GM19240 (cell line): Measurements from ENCODE around the gene JAG2.

Experiments used
- DNase-seq: peaks from one replicate; pipeline ENCODE4 v3.0.0; 2011; ENCODE audit warnings: low spot score; ENCODE audit not compliant: insufficient read length

Gene JAG2

GRCh38 chr14:105139831-105140239, 28.7 kb downstream of the JAG2 start:
- no peak for DNase-seq

DNA sequence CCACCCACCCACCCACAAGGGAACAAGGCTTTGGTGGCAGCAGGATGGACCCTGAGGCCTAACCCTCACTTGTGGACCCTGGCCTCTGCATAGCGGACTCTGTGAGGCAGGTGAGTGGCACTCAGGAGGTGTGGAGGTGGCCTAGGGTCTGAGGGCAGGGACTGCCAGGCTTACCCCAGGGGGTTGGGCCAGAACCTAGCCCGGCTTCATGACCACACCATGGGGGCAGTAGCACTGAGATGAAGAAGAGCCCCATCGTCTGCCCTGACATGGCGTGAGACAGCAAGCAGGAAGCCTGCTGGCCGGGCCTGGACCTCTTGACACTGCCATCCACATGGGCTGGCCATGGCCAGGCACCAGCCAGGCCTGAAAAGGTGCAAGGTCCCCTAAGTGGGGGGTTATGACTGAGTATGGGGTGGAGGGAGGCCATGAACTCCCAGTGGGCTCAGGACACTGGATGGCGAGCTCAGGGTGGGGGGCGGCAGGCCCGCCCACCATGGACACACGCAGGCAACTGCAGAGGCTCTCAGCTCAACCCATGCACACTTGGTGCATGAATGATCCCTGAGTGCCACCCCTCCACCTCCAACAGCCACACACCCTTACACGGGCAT, 29.3 kb downstream of the JAG2 start:
- no peak for DNase-seq

GRCh38 chr14:105138551-105139111, 29.9 kb downstream of the JAG2 start:
- no peak for DNase-seq

GRCh38 chr14:105138021-105138541, 30.5 kb downstream of the JAG2 start:
- no peak for DNase-seq

DNA sequence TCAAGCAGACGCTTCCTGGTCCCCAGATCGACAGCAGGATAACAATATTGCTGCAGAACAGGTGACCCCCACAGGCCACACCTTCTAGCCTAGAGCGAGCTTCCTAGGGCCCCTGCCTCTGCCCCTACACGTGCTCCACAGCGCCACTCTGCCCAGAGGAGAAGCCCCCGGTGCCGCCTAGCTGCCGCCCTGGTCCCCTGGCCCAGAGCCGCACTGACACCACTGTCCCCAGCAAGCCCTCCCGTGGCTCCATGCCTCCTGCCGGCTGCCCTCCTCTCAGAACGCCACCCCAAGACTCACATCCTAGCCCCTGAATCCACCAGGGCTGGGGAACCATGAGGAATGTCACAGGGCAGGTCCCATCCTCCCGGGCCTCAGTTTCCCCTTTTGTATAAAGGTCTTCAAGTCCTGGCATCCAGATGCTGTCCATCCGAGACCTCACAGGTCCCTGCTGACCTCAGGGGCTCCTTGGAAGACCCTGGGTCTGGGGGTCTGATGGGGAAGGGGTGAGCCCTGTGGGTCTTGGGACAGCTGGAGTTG, 31.0 kb downstream of the JAG2 start:
- no peak for DNase-seq

DNA sequence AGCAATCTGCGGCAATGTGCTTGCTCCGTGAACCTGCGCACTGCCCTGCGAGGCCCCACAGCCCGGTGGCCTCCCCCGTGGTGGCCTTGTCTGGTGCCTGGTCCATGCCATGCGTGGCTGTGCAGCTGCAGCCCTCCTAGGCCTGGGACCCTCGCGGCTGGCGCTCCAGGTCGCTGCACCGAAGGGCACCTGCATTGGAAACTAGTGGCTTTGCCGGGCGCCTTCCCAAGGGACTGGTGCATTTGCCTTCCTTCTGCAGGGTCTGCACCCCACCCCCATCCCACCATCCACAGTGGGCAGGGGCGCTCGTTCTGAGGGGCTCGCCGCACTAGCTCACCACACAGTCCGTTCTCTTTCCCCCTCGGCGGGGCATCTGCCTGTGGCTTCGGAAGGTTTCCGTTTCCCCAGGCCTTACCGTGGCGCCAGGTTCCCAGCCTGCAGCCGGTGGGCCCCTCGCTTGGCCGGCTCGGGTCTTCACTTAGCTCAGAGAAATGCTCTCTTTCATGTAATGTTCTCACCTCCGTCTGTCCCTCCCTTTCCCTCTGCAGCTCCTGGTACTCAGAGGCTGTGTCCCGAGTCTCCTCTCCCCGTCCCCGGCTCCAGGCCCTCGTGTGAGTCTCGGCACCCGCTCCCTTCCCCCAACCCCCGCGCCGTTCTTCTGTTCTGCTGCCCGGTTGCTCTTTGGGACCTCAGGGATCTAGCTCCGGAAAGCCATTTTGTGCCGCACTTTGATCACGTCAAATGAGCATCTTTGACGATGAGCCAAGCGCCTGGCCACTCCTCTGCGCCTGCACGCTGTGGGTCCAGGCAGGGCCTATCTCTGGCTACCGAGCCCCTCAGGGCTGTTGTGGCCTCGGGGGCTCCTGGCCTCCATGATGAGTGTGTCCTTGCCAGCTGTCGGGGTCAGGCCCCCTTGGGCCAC, 31.9 kb downstream of the JAG2 start:
- DNase-seq = no peak

- no peak for DNase-seq
Observed at GRCh38 chr14:105135700-105136395, 32.7 kb downstream of the JAG2 start.

- DNase-seq = no peak
Observed at GRCh38 chr14:105132921-105133654, 35.5 kb downstream of the JAG2 start.

DNA sequence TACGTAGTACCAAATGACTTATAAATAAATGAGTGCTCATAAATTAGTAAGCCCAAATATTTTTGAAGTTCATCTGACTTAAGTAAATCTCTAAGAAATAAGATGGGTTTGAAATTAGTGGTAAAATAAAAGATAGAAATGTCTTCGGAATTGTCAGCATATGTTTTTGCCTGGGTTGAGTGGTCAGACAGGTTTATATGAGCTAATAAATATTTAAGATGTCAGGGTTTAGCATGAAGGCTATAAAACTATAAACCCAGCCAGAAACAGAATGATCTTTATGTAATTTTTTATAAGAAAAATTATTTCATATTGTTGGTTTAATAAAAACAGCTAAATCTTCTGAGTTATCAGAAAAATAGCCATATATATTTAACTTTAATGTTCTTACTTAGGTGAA, 37.3 kb downstream of the JAG2 start:
- DNase-seq = no peak

- DNase-seq = no peak
Observed at GRCh38 chr14:105128059-105128458, 40.5 kb downstream of the JAG2 start.

- DNase-seq = no peak
Observed at GRCh38 chr14:105126981-105127329, 41.6 kb downstream of the JAG2 start.

DNA sequence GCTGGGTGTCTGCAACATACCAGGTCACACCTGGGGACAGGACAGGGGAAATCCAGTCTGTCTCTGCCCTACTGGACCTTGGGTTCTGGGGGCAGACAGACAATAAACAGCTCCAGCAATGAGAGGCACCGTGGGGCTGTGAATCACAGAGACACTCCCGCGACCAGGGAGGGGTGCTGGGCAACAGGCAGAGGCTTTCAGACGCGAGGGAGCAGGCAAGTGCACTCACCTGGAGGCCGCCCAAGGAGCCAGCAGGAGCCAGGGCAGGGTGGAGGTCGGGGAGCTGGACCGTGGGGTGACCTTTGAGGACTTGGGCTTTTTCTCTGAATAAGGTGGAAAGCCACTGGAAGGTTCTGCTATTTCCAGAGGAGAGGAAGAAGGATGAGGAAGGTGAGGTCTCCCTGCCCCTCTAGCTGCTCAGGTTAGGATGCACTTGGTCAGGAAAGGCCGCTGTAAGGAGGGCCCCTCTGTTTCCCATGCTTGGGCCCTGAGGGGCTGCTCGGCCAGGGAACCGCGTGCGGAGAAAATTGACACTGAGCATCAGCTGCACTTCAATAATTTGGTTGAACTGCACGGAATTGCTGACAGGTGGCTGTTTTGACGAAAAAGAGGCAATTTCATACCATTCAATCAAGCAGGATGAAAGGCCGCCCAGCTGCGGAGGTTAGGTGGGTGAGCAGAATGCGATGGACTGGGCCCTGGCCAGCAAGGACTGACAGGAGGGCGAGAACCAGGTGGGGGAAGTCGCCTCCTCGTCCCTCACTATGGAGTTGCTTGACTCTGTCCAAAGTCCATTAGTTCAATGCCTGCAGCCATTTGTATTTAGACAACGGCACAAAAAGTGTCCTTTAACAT, 42.2 kb downstream of the JAG2 start:
- DNase-seq = no peak

DNA sequence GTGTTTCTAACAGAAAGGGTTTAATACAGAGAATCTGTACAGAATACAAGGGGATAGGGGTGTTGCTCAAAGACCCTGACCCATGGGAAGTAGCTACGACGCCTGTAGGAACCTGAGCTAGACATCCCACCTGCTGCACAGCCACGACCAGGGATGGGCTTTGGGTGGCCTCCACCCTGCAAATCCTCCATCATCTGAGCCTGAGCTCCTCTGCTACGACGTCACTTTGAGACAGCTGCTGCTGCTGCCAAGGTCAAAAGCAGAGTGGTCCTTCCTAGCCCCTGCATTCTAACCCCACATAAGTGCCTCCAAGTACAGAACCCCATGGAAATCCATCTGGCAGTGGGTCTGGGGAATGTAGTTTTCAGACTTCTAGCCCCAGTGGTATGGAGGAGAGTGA, 43.8 kb downstream of the JAG2 start:
- no peak for DNase-seq

DNA sequence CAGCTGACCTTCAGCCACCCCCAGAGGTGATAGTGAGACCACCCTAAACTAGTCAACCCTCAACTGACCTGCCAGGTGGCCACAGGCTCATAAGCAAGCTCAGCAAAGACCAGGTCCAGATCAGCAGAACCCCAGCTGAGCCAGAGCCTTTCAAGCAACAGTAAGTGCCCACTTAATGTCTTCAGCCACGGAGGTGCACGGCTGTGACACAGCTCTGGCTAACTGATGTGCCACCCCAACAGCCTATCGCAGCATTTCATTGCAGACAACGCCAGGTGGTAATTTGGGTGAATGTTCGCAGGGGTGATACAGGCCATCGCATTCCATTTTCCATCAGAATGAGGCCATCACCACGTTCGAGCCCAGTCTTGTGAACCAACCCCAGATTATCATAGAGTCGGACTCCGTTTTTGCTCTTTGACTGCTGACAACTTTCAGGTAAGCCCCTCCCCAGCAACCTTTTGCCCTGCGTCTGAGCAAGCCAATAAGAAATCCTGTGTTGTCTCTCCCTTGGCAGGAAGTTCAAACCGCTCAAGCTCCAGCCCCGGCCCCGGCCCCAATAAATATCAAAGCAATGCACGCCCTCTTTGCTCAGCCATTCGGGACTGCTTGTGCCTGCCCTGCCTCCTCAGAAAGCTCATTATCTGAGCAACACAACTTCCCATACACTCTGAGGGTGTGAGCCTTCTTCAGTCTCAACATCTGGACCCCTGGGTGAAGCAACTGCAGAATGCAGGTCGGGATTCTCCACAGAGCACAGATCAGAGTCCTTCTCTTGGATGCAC, 44.4 kb downstream of the JAG2 start:
- DNase-seq = no peak

DNA sequence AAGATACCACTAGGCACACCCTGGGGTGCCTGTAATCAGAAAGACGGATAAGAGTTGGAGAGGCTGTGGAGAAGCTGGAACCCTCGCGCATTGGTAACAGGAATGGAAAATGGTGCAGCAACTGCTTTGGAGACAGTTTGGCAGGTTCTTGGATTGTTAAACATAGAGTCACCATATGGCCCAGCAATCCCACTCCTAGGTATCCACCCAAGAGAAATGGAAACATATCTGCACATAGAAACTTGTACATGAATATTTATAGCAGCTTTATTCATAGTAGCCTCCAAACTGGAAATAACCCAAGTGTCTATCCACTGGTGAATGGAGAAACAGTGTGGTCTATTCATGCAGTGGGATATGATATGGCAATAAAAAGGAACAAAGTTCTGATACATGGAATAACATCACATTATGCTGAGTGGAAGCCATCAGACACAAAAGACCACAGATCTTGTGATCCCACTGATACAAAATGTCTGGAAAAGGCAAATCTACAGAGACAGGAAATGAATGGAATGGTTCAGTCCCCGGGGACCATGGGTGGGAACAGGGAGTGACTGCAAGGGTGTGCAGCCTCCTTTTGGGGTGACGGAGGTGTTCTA, 45.4 kb downstream of the JAG2 start:
- no peak for DNase-seq

DNA sequence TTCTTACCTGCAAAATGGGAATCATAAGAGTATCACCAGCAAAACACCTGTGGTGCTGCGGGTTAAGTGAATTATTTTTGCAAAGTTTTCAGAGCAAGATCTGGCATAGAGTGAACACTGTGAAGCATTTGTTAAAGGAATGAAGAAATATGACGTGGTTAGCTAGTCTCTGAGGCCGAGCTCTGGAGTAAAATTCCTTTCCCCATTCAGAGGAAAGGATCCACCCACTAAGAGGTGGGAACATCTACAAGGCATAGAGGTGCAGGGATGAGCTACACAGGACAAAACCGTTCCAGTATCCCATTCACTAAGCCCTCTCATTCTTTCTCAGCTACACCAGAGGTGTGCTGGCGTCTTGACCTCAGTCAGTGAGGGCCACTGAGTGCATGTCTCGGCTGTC, 48.5 kb downstream of the JAG2 start:
- DNase-seq = no peak

- DNase-seq = no peak
Observed at GRCh38 chr14:105119408-105120025, 49.1 kb downstream of the JAG2 start.
